ENCODE results near the gene GSX1. TPM values are rescaled to one million over a fixed set of nuclear protein-coding genes. Genes with fewer than 3 reads are reported as not detected.

Gene GSX1
- total and polyA plus RNA-seq, 4 donors = not detected

GRCh38 chr13:27794368-27794691, 2.0 kb downstream of the GSX1 start:
- Histone ChIP-seq H3K27me3 (ENCODE audit: control insufficient read depth in 3 of 3, insufficient read depth in 3 of 3, low read length in 2 of 3) (peaks cover 42 to 88% (median 78%) of the 10 kb centered on the region in 3 donors), H3K9me3 (ENCODE audit: control insufficient read depth in 4 of 4, insufficient read depth in 3 of 4, low read length in 3 of 4) (peaks cover 0 to 21% (median 0%) of the 10 kb centered on the region in 4 donors), H3K4me3 (no peak overlapping the region), H3K4me1 (ENCODE audit: control insufficient read depth in 5 of 5, insufficient read depth in 5 of 5, low read length in 5 of 5) (peaks cover 2 to 24% (median 6%) of the 10 kb centered on the region in 5 donors), H3K36me3 (ENCODE audit: control insufficient read depth in 4 of 4, insufficient read depth in 4 of 4, low read length in 4 of 4) (no peaks in the 10 kb centered on the region), H3K9ac (ENCODE audit: insufficient read depth in 1 of 2, low read length in 2 of 2) (no peak overlapping the region), H3K27ac (ENCODE audit: low read depth in 1 of 2, low read length in 1 of 2) (no peak overlapping the region)
- ATAC-seq (ENCODE audit: insufficient read depth, low FRiP score) (no peak), DNase-seq (no peak)
- WGBS, 2 donors = 6 to 7% methylated on average over 11 of the region's 11 CpGs
- no peak for TF ChIP-seq CTCF (IDR thresholded peaks at IDR 0.05; ENCODE audit: control extremely low read depth, extremely low read depth)

DNA sequence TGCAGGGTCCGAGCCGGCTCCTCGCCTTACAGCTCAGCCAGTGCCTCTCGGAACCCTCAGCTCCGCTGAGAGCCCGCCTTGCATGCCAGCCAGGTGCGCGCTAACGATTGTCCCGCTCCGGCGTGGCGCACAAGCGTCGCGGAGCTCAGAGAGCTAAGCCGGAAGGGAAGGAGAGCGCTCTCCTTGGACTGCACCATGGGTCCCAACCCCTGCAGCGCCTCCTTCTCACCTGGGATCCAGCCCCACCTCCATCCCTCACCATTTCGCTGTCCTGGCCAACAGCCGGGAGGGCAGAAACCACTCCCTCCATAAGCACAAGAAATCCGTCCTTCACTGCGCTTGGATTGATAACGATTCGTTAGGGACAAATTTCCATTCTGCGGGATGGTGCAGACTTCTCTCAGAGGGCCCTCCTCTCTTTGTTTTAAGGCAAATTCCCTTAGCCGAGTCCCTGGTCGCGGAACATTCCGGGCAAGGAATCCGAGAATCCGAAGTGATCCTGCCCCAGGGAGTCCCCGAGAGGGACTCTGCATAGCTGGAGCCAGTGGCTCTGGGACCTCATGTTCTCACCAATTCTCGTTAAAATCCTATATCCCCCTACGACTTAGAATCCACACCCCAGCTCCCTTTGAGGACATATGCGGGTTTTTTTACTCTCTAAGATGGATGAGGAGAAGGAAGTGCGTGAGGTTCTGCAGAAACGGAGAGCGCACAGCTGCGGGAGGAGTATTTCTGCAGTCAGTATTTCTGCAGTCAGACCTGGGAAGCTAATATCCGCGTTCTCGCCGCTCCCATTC, 2.8 kb downstream of the GSX1 start:
- no peak for ATAC-seq (ENCODE audit: insufficient read depth, low FRiP score)
- H3K27ac ChIP-seq (ENCODE audit: low read depth in 1 of 2, low read length in 1 of 2) = no peak overlapping the region
- peaks cover 46 to 91% (median 80%) of the 10 kb centered on the region in 3 donors for H3K27me3 ChIP-seq (ENCODE audit: control insufficient read depth in 3 of 3, insufficient read depth in 3 of 3, low read length in 2 of 3)
- DNase-seq = no peak
- H3K36me3 ChIP-seq (ENCODE audit: control insufficient read depth in 4 of 4, insufficient read depth in 4 of 4, low read length in 4 of 4) = no peaks in the 10 kb centered on the region
- H3K4me3 ChIP-seq = no peak overlapping the region
- 4 to 6% methylated on average over 44 of the region's 44 CpGs for WGBS, 2 donors
- H3K4me1 ChIP-seq (ENCODE audit: control insufficient read depth in 5 of 5, insufficient read depth in 5 of 5, low read length in 5 of 5) = peaks cover 2 to 22% (median 4%) of the 10 kb centered on the region in 5 donors
- H3K9me3 ChIP-seq (ENCODE audit: control insufficient read depth in 4 of 4, insufficient read depth in 3 of 4, low read length in 3 of 4) = peaks cover 0 to 21% (median 0%) of the 10 kb centered on the region in 4 donors
- TF ChIP-seq CTCF (IDR thresholded peaks at IDR 0.05; ENCODE audit: control extremely low read depth, extremely low read depth) = no peak
- no peak overlapping the region for H3K9ac ChIP-seq (ENCODE audit: insufficient read depth in 1 of 2, low read length in 2 of 2)

GRCh38 chr13:27795718-27796019, 3.4 kb downstream of the GSX1 start:
- no peak overlapping the region for H3K4me3 ChIP-seq
- H3K27me3 ChIP-seq (ENCODE audit: control insufficient read depth in 3 of 3, insufficient read depth in 3 of 3, low read length in 2 of 3) = peaks cover 46 to 91% (median 78%) of the 10 kb centered on the region in 3 donors

More at GRCh38 chr13:27795718-27796019, 3.4 kb downstream of the GSX1 start:
- peaks cover 0 to 21% (median 0%) of the 10 kb centered on the region in 4 donors for H3K9me3 ChIP-seq (ENCODE audit: control insufficient read depth in 4 of 4, insufficient read depth in 3 of 4, low read length in 3 of 4)
- no peak overlapping the region for H3K9ac ChIP-seq (ENCODE audit: insufficient read depth in 1 of 2, low read length in 2 of 2)
- H3K27ac ChIP-seq (ENCODE audit: low read depth in 1 of 2, low read length in 1 of 2) = no peak overlapping the region
- WGBS, 2 donors = 3 to 4% methylated on average over 6 of the region's 6 CpGs
- no peak for TF ChIP-seq CTCF (IDR thresholded peaks at IDR 0.05; ENCODE audit: control extremely low read depth, extremely low read depth)
- DNase-seq = no peak
- H3K4me1 ChIP-seq (ENCODE audit: control insufficient read depth in 5 of 5, insufficient read depth in 5 of 5, low read length in 5 of 5) = peaks cover under 1 to 19% (median 2%) of the 10 kb centered on the region in 5 donors
- ATAC-seq (ENCODE audit: insufficient read depth, low FRiP score) = no peak
- no peaks in the 10 kb centered on the region for H3K36me3 ChIP-seq (ENCODE audit: control insufficient read depth in 4 of 4, insufficient read depth in 4 of 4, low read length in 4 of 4)
